ENCODE measurements around the gene AGAP5. TPM values are rescaled to one million over a fixed set of nuclear protein-coding genes. Genes with fewer than 3 reads are reported as not detected.

AGAP5 gene
- total RNA-seq, 4 donors from 2014 or later, result 4.3 to 8.8 (median 5.4) TPM

GRCh38 chr10:73641328-73642060, 56.4 kb downstream of the AGAP5 start, which contains the start of gene MYOZ1:
TSS of gene MYOZ1 (minus strand) at chr10:73641474. CDS start at chr10:73640017, 1,457 bp downstream.
- DNase-seq (ENCODE audit: low spot score), result no peak
- ATAC-seq (ENCODE audit: low FRiP score), result no peak
- no peak for TF ChIP-seq CTCF (IDR thresholded peaks at IDR 0.05)

GRCh38 chr10:73639286-73639685, 58.6 kb downstream of the AGAP5 start:
- no peak for TF ChIP-seq CTCF (IDR thresholded peaks at IDR 0.05)
- no peak for ATAC-seq (ENCODE audit: low FRiP score)

GRCh38 chr10:73635781-73636180, 62.1 kb downstream of the AGAP5 start:
- ATAC-seq (ENCODE audit: low FRiP score) (no peak), DNase-seq (ENCODE audit: low spot score) (no peak)
- no peak for TF ChIP-seq CTCF (IDR thresholded peaks at IDR 0.05)

More at GRCh38 chr10:73639286-73639685, 58.6 kb downstream of the AGAP5 start:
- no peak for DNase-seq (ENCODE audit: low spot score)

GRCh38 chr10:73634421-73634820, 63.5 kb downstream of the AGAP5 start:
- no peak for TF ChIP-seq CTCF (IDR thresholded peaks at IDR 0.05)
- DNase-seq (ENCODE audit: low spot score) (no peak), ATAC-seq (ENCODE audit: low FRiP score) (no peak)

- no peak for DNase-seq (ENCODE audit: low spot score)
- no peak for TF ChIP-seq CTCF (IDR thresholded peaks at IDR 0.05)
- no peak for ATAC-seq (ENCODE audit: low FRiP score)
These were observed 68.7 kb downstream of the AGAP5 start for GRCh38 chr10:73629165-73629564.

GRCh38 chr10:73628405-73628804, 69.5 kb downstream of the AGAP5 start:
- no peak for ATAC-seq (ENCODE audit: low FRiP score)
- no peak for TF ChIP-seq CTCF (IDR thresholded peaks at IDR 0.05)
- DNase-seq (ENCODE audit: low spot score), result no peak

GRCh38 chr10:73627300-73627699, 70.6 kb downstream of the AGAP5 start:
- ATAC-seq (ENCODE audit: low FRiP score) (no peak), DNase-seq (ENCODE audit: low spot score) (no peak)
- TF ChIP-seq CTCF (IDR thresholded peaks at IDR 0.05), result no peak

All from omental fat pad (tissue), 4 donors.